B cell (primary cell): ENCODE measurements around the gene PHLDB2. TPM values are rescaled to one million over a fixed set of nuclear protein-coding genes. Genes with fewer than 3 reads are reported as not detected.

ENCODE experiments used
- ATAC-seq: fragments of 200-7000 bp; cut with Tn5 transposase; one replicate; pipeline ENCODE4 v1.10.0; 2021; ENCODE audit warnings: low read depth, mild to moderate bottlenecking, moderate number of reproducible peaks, moderate library complexity
- CTCF ChIA-PET: fragments of 350-600 bp; sonication (Branson Sonifier 250); formaldehyde crosslinking; loops from one replicate; lab custom pipeline; 2021; ENCODE audit warnings: antibody characterized with exemption, inconsistent platforms; lab: Charles Lee
- POLR2A ChIA-PET: fragments of 350-600 bp; sonication (Branson Sonifier 250); formaldehyde crosslinking; loops from one replicate; lab custom pipeline; 2021; ENCODE audit warnings: antibody characterized with exemption; lab: Charles Lee
- DNase-seq: peaks from one replicate; pipeline ENCODE4 v3.0.0; 2013
- H2AFZ ChIP-seq: 2 replicates; pipeline ENCODE4 v1.6.1; 2012; ENCODE audit warnings: mild to moderate bottlenecking, low read depth, low read length; ENCODE audit not compliant: insufficient read depth, poor library complexity, severe bottlenecking
- H3K27ac ChIP-seq, 2 donors: 1 replicate in 1 of 2; 2 replicates in 1 of 2; pipeline ENCODE4 v1.5.1; 2012 to 2013; ENCODE audit warnings: low read length in 2 of 2, mild to moderate bottlenecking in 2 of 2, moderate library complexity in 1 of 2
- H3K27me3 ChIP-seq, 4 experiments: fragments of 200-600 bp in 1 of 4; sonication (generic) in 1 of 4; replicated peaks in 1 of 4; 1 replicate in 2 of 4; 2 replicates in 2 of 4; pipeline versions ENCODE4 v1.6.1 to v1.7.0; 2013 to 2016; ENCODE audit warnings: low read length in 3 of 4, mild to moderate bottlenecking in 2 of 4, mixed read lengths in 1 of 4, moderate library complexity in 1 of 4; ENCODE audit not compliant: insufficient read depth in 4 of 4, control insufficient read depth in 3 of 4; ENCODE audit errors: control extremely low read depth in 1 of 4
- H3K36me3 ChIP-seq, 2 experiments: replicated peaks in 1 of 2; 1 replicate in 1 of 2; 2 replicates in 1 of 2; pipeline versions ENCODE4 v1.6.1 to v1.7.1; 2013; ENCODE audit warnings: low read length in 1 of 2; ENCODE audit not compliant: insufficient read depth in 2 of 2, control insufficient read depth in 1 of 2; ENCODE audit errors: control extremely low read depth in 1 of 2, extremely low read depth in 1 of 2
- H3K4me1 ChIP-seq, 2 donors: fragments of 200-600 bp in 1 of 2; sonication (generic) in 1 of 2; 1 replicate in 1 of 2; 2 replicates in 1 of 2; pipeline versions ENCODE4 v1.5.1 to v1.6.1; 2013 to 2017; ENCODE audit warnings: low read length in 2 of 2; ENCODE audit not compliant: control insufficient read depth in 2 of 2, insufficient read depth in 2 of 2
- H3K4me2 ChIP-seq: replicated peaks from 2 replicates; pipeline ENCODE3; 2012; ENCODE audit warnings: mild to moderate bottlenecking, low read depth, low read length; ENCODE audit not compliant: poor library complexity, severe bottlenecking
- H3K4me3 ChIP-seq, 5 experiments: fragments of 200-600 bp in 1 of 5; sonication (generic) in 1 of 5; 1 replicate in 3 of 5; 2 replicates in 2 of 5; pipeline versions ENCODE4 v1.5.1 to v1.7.0; 2011 to 2016; ENCODE audit warnings: low read length in 4 of 5, mild to moderate bottlenecking in 4 of 5, low read depth in 2 of 5, control low read depth in 1 of 5, moderate library complexity in 1 of 5; ENCODE audit not compliant: insufficient read depth in 1 of 5; ENCODE audit errors: control extremely low read depth in 1 of 5, extremely low read depth in 1 of 5
- H3K79me2 ChIP-seq: fragments of 200-600 bp; sonication (generic); one replicate; pipeline ENCODE4 v1.6.0; 2016; ENCODE audit warnings: low read length; ENCODE audit not compliant: control insufficient read depth, insufficient read depth
- H3K9ac ChIP-seq: fragments of 200-600 bp; sonication (generic); 2 replicates; pipeline ENCODE4 v1.6.1; 2017; ENCODE audit warnings: mild to moderate bottlenecking, low read length, moderate library complexity
- H3K9me3 ChIP-seq, 3 donors: one replicate each; pipeline versions ENCODE4 v1.6.1 to v1.7.1; 2013; ENCODE audit warnings: low read length in 2 of 3; ENCODE audit not compliant: control insufficient read depth in 2 of 3, insufficient read depth in 1 of 3; ENCODE audit errors: control extremely low read depth in 1 of 3
- H4K20me1 ChIP-seq: 2 replicates; pipeline ENCODE4 v1.6.0; 2012; ENCODE audit warnings: mild to moderate bottlenecking, low read length; ENCODE audit not compliant: insufficient read depth, control insufficient read depth, poor library complexity, severe bottlenecking
- H3K27ac Mint-ChIP-seq: one replicate; pipeline ENCODE4 v1.8.0; 2021; ENCODE audit warnings: mixed read lengths
- H3K27me3 Mint-ChIP-seq: one replicate; pipeline ENCODE4 v1.8.0; 2021; ENCODE audit warnings: mixed read lengths
- H3K4me1 Mint-ChIP-seq: one replicate; pipeline ENCODE4 v1.8.0; 2021; ENCODE audit warnings: mixed read lengths
- H3K4me3 Mint-ChIP-seq: one replicate; pipeline ENCODE4 v1.8.0; 2021; ENCODE audit warnings: mixed read lengths
- H3K9me3 Mint-ChIP-seq: one replicate; pipeline ENCODE4 v1.8.0; 2022; ENCODE audit warnings: mixed read lengths; ENCODE audit not compliant: insufficient read depth
- EZH2 ChIP-seq: IDR thresholded peaks from 2 replicates; pipeline ENCODE4 v1.6.1; 2012; ENCODE audit warnings: borderline replicate concordance, low read depth, mild to moderate bottlenecking, moderate library complexity, low read length; ENCODE audit not compliant: insufficient read depth, poor library complexity, severe bottlenecking
- WGBS: methylation state at CpG from one replicate; pipeline ENCODE4 v1.1.5; 2013; ENCODE audit warnings: missing lambda C conversion rate; ENCODE audit not compliant: insufficient coverage; 5-methylcytosine and 5-hydroxymethylcytosine counted together
- intact Hi-C: fragments of 100-400 bp; cut with micrococcal nuclease; formaldehyde crosslinking; loops from one replicate; pipeline ENCODE4 v1.10.0; 2022
- polyA plus RNA-seq: library from polyadenylated mRNA; depleted of rRNA; stranded (reverse); fragments of >200 nt; gene quantifications from 2 replicates; pipeline ENCODE4 v1.2.3, GENCODE V29; 2012
- total RNA-seq, 2 donors: library from RNA; stranded (reverse); fragments of 120-200 nt in 1 of 2; gene quantifications; 1 replicate in 1 of 2; 2 replicates in 1 of 2; pipeline versions ENCODE4 v1.2.3 to v1.2.4, GENCODE V29; 2013 to 2022
- TF ChIP-seq, protein P1 (sequence below): fragments of 200-600 bp; IDR thresholded peaks from one replicate; pipeline ENCODE4 v1.8.0; 2022; ENCODE audit warnings: antibody characterized with exemption, mild to moderate bottlenecking

The PHLDB2 gene
- total and polyA plus RNA-seq, 2 donors (not counting 1 experiment from before 2014, with no cell fraction given): 1.3 to 6.3 TPM

DNA sequence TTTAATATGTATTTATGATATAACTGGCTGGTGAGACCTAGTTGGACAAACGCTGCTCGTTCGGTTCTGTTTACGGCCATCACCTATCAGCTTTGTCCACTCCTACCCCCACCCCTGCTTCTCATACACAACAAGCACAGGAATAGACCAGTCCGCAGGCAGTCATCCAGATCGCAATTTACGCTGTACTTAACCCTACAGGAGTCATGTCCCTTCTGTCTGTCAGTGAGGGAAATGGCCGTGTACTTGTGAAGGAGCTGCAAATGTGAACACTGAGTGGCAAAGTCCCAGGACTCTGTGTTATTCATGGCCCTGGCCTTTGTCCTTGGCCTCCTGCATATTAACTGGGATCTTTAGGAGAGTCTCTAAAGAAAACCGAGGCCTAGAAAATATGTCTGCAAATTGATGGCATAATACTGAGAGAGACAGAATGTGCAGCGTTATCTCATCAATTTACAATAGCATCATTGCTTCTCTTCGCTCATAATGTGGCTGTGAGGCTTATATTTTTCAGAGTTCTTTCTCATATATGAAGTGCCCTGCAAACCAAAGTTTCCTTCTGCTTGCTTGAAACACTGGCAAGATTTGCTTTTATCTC lies 112.6 kb downstream of the PHLDB2 start:
- no peaks in the 10 kb centered on the region for H3K79me2 ChIP-seq
- peaks cover 4% of the 10 kb centered on the region for H3K4me1 Mint-ChIP-seq
- H3K27ac ChIP-seq: no peak overlapping the region
- ChIA-PET CTCF (interaction anchor here (0.9 to 13.1 kb wide), 4 partner anchors 18 to 394 kb away, joined by 3 to 366 read pairs (median 19); no protein-coding TSS in a partner anchor), POLR2A (no interaction called here)
- no peak for DNase-seq
- 90% methylated on average over 5 of the region's 11 CpGs for WGBS
- H3K4me1 ChIP-seq: peaks cover 2 to 8% of the 10 kb centered on the region in 2 donors
- TF ChIP-seq EZH2: no peak
- TF ChIP-seq, protein P1, sequence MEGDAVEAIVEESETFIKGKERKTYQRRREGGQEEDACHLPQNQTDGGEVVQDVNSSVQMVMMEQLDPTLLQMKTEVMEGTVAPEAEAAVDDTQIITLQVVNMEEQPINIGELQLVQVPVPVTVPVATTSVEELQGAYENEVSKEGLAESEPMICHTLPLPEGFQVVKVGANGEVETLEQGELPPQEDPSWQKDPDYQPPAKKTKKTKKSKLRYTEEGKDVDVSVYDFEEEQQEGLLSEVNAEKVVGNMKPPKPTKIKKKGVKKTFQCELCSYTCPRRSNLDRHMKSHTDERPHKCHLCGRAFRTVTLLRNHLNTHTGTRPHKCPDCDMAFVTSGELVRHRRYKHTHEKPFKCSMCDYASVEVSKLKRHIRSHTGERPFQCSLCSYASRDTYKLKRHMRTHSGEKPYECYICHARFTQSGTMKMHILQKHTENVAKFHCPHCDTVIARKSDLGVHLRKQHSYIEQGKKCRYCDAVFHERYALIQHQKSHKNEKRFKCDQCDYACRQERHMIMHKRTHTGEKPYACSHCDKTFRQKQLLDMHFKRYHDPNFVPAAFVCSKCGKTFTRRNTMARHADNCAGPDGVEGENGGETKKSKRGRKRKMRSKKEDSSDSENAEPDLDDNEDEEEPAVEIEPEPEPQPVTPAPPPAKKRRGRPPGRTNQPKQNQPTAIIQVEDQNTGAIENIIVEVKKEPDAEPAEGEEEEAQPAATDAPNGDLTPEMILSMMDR: no peak
- no peaks in the 10 kb centered on the region for H3K36me3 ChIP-seq
- no peak overlapping the region for H3K4me3 Mint-ChIP-seq
- no peaks in the 10 kb centered on the region for H4K20me1 ChIP-seq
- H3K27me3 ChIP-seq: no peaks in the 10 kb centered on the region
- H3K9me3 ChIP-seq: no peaks in the 10 kb centered on the region
- H3K27ac Mint-ChIP-seq: no peak overlapping the region
- no peak overlapping the region for H2AFZ ChIP-seq
- H3K9me3 Mint-ChIP-seq: no peaks in the 10 kb centered on the region
- H3K9ac ChIP-seq: no peak overlapping the region
- intact Hi-C loops: loop anchor here (10.0 kb wide), 1 partner anchor 897 kb away; the partner anchor contains the start of gene NECTIN3
- H3K4me2 ChIP-seq: no peak overlapping the region
- H3K4me3 ChIP-seq: no peak overlapping the region
- no peaks in the 10 kb centered on the region for H3K27me3 Mint-ChIP-seq
- no peak for ATAC-seq

DNA sequence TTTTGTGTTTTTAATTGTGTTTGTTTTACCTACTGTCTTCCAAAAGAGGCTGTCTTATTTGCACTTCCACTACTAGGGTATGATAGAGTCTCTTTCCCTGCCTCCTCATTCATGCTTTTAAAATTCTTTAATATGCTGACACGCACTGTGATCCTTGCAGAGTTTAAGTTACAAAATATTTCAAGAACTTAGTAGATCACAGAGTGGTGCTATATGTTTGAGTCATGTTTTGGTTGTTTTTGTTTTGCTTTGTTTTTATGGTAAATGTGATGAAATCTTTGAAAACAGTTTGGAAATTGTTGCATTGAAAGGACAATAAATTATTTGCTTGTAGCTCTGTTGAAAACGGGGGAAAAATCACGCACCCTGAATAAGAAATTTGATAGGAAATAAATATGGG lies 113.8 kb downstream of the PHLDB2 start:
- no peak for ATAC-seq
- no peaks in the 10 kb centered on the region for H3K9me3 ChIP-seq
- H3K4me3 ChIP-seq: no peak overlapping the region
- ChIA-PET POLR2A (no interaction called here), CTCF (interaction anchor here (1.2 to 2.4 kb wide), 4 partner anchors 16 to 257 kb away, joined by 3 to 6 read pairs (median 4); no protein-coding TSS in a partner anchor)
- no peaks in the 10 kb centered on the region for H3K27me3 Mint-ChIP-seq
- no peaks in the 10 kb centered on the region for H3K36me3 ChIP-seq
- no peak overlapping the region for H3K27ac Mint-ChIP-seq
- H3K4me3 Mint-ChIP-seq: no peak overlapping the region
- no peak overlapping the region for H2AFZ ChIP-seq
- intact Hi-C loops: loop anchor here (10.0 kb wide), 1 partner anchor 898 kb away; the partner anchor contains the start of gene NECTIN3
- H3K4me1 ChIP-seq: no peaks in the 10 kb centered on the region
- no peaks in the 10 kb centered on the region for H3K79me2 ChIP-seq
- no peak for DNase-seq
- no peaks in the 10 kb centered on the region for H3K9me3 Mint-ChIP-seq
- no peak overlapping the region for H3K4me2 ChIP-seq
- WGBS: no CpG with 5 or more reads among the region's 3 CpGs
- no peaks in the 10 kb centered on the region for H3K4me1 Mint-ChIP-seq
- no peak overlapping the region for H3K9ac ChIP-seq
- no peak for TF ChIP-seq EZH2
- TF ChIP-seq, protein P1: no peak
- H4K20me1 ChIP-seq: no peaks in the 10 kb centered on the region
- H3K27ac ChIP-seq: no peak overlapping the region
- no peaks in the 10 kb centered on the region for H3K27me3 ChIP-seq
